Cortex of kidney (tissue), 1 donor: ENCODE data around the gene TFEB.

Source experiments
- DNase-seq: peaks from one replicate; lab custom pipeline; 2025; lab: John Stamatoyannopoulos, UW

Gene TFEB

GRCh38 chr6:41638002-41638934 lies 97.1 kb downstream of the TFEB start, which contains the start of gene MDFI:
Gene MDFI, plus strand, starts transcription at chr6:41638468. Its CDS starts 282 bp downstream, at chr6:41638750.
- DNase-seq, result no peak

DNA sequence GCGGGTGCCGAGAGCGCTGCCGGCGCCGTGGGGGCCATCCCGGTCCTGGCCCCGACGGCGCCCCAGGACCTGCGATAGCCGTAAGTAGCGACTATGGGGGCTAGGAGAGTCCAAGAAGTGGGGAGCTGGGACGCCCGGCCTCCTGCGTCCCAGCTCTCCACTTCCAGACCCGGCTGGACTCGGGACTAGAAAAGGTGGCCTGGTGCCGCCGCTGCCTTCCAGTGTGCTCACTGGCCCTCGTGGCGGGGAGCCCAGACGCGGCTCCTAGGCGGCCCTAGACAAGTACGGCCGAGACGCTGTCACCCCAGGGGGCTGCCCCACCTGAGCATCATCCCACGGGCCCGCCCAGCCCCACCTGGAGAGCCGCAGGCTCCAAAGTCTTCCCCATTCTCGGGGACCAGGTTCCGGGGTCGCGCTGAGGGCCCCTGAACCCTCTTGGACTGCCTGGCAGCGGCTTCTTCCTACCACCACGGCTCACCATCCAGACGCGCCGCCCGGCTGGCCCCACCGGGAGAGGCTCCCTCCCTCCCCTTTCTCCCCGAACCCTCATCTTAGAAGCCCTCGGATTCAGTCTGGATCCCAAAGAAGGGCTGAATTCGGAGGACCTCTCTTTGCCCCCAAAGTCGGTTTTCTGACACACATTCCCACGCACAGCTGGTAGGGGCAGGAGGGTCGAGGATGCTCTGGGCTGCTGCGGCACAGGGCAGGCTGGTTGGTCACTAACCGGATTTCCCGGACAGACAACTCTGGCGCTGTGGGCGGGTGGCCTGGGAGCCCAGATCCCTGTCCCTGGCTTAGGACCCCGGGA lies 98.0 kb downstream of the TFEB start:
- DNase-seq, result no peak

- DNase-seq, result no peak
Measured at GRCh38 chr6:41636833-41637193, 98.6 kb downstream of the TFEB start.

GRCh38 chr6:41635365-41635764 lies 100.0 kb downstream of the TFEB start:
- no peak for DNase-seq

GRCh38 chr6:41634657-41635056 lies 100.8 kb downstream of the TFEB start:
- DNase-seq, result no peak
